Osteoblast (primary cell): Measurements from ENCODE around the gene MYO1F. TPM values are rescaled to one million over a fixed set of nuclear protein-coding genes. Genes with fewer than 3 reads are reported as not detected.

Experiments
- DNase-seq: peaks from one replicate; pipeline ENCODE4 v3.0.0; 2011; ENCODE audit warnings: low spot score, mixed read lengths; ENCODE audit not compliant: insufficient read length; ENCODE audit errors: missing footprints
- H2AFZ ChIP-seq: 2 replicates; pipeline ENCODE4 v1.6.0; 2011; ENCODE audit warnings: mild to moderate bottlenecking, low read length
- H3K27ac ChIP-seq: 2 replicates; pipeline ENCODE4 v1.5.1; 2011; ENCODE audit warnings: mild to moderate bottlenecking, low read depth, low read length, moderate library complexity
- H3K27me3 ChIP-seq: 2 replicates; pipeline ENCODE4 v1.6.0; 2012; ENCODE audit warnings: mild to moderate bottlenecking, control low read depth, inconsistent platforms, low read length, moderate library complexity; ENCODE audit not compliant: insufficient read depth
- H3K36me3 ChIP-seq: 2 replicates; pipeline ENCODE4 v1.5.1; 2011; ENCODE audit warnings: mild to moderate bottlenecking, low read length, control low read depth, moderate library complexity; ENCODE audit not compliant: insufficient read depth
- H3K4me1 ChIP-seq: 2 replicates; pipeline ENCODE4 v1.5.1; 2011; ENCODE audit warnings: mild to moderate bottlenecking, low read length, control low read depth, moderate library complexity; ENCODE audit not compliant: insufficient read depth
- H3K4me2 ChIP-seq: 2 replicates; pipeline ENCODE4 v1.6.0; 2011; ENCODE audit warnings: mild to moderate bottlenecking, low read length; ENCODE audit not compliant: insufficient read depth
- H3K4me3 ChIP-seq: fragments of 200-600 bp; sonication (generic); 3 replicates; pipeline ENCODE4 v1.5.1; 2012; ENCODE audit warnings: mild to moderate bottlenecking, low read length, inconsistent platforms; ENCODE audit not compliant: insufficient read depth
- H3K79me2 ChIP-seq: 2 replicates; pipeline ENCODE4 v1.6.0; 2012; ENCODE audit warnings: mild to moderate bottlenecking, low read length, control low read depth, inconsistent platforms; ENCODE audit not compliant: insufficient read depth
- H3K9me3 ChIP-seq: 2 replicates; pipeline ENCODE4 v1.5.1; 2011; ENCODE audit warnings: low read depth, low read length, control low read depth
- H4K20me1 ChIP-seq: 2 replicates; pipeline ENCODE4 v1.6.0; 2012; ENCODE audit warnings: mild to moderate bottlenecking, low read length, control low read depth; ENCODE audit not compliant: insufficient read depth
- total RNA-seq: library from RNA; depleted of rRNA; stranded (reverse); fragments of >200 nt; gene quantifications from 2 replicates; pipeline ENCODE4 v1.2.3, GENCODE V29; 2012
- TF ChIP-seq, protein P1 (sequence below): IDR thresholded peaks from 2 replicates; pipeline ENCODE4 v1.5.1; 2011; ENCODE audit warnings: mild to moderate bottlenecking, low read depth, low read length, moderate library complexity; ENCODE audit errors: extremely low read depth

The MYO1F gene
- total RNA-seq, 1 donor: 0.72 TPM

GRCh38 chr19:8611391-8611876 lies 34.2 kb upstream of the MYO1F start:
- Histone ChIP-seq H3K36me3 (no peaks in the 10 kb centered on the region), H3K27ac (no peak overlapping the region), H3K9me3 (no peaks in the 10 kb centered on the region), H2AFZ (no peak overlapping the region), H3K4me1 (peaks cover 28% of the 10 kb centered on the region), H3K4me2 (no peak overlapping the region), H3K79me2 (no peaks in the 10 kb centered on the region), H3K4me3 (no peak overlapping the region), H3K27me3 (no peaks in the 10 kb centered on the region), H4K20me1 (peaks cover 5% of the 10 kb centered on the region)
- TF ChIP-seq, protein P1, sequence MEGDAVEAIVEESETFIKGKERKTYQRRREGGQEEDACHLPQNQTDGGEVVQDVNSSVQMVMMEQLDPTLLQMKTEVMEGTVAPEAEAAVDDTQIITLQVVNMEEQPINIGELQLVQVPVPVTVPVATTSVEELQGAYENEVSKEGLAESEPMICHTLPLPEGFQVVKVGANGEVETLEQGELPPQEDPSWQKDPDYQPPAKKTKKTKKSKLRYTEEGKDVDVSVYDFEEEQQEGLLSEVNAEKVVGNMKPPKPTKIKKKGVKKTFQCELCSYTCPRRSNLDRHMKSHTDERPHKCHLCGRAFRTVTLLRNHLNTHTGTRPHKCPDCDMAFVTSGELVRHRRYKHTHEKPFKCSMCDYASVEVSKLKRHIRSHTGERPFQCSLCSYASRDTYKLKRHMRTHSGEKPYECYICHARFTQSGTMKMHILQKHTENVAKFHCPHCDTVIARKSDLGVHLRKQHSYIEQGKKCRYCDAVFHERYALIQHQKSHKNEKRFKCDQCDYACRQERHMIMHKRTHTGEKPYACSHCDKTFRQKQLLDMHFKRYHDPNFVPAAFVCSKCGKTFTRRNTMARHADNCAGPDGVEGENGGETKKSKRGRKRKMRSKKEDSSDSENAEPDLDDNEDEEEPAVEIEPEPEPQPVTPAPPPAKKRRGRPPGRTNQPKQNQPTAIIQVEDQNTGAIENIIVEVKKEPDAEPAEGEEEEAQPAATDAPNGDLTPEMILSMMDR: no peak
- peak; percentile 86 for DNase-seq

DNA sequence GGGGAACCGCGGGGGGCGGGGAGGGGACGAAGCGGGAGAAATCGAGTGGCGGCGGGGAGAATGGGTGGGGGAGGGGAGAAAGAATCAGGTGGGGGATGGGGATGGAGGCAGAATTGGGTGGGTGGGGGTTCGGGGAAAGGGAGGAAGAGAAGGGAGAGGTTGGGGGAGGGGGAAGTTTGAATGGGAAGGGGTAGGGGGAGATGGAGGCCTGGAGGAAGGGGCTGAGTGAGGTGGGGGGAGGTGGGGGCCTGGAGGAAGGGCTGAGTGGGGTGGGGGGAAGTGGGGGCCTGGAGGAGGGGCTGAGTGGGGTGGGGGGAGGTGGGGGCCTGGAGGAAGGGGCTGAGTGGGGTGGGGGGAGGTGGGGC lies 33.7 kb upstream of the MYO1F start:
- Histone ChIP-seq H3K36me3 (no peaks in the 10 kb centered on the region), H3K79me2 (no peaks in the 10 kb centered on the region), H3K4me1 (peaks cover 28% of the 10 kb centered on the region), H2AFZ (no peak overlapping the region), H3K4me2 (no peak overlapping the region), H3K27me3 (no peaks in the 10 kb centered on the region), H3K27ac (no peak overlapping the region), H3K4me3 (peak overlapping the region; percentile 85), H4K20me1 (peaks cover 5% of the 10 kb centered on the region), H3K9me3 (no peaks in the 10 kb centered on the region)
- no peak for DNase-seq
- TF ChIP-seq, protein P1: no peak

- H3K27ac ChIP-seq: peak within 1 kb of the TSS; percentile 35
- H4K20me1 ChIP-seq: peaks cover 5% of the 10 kb centered on the region
- no peaks in the 10 kb centered on the region for H3K36me3 ChIP-seq
- no peaks in the 10 kb centered on the region for H3K79me2 ChIP-seq
- DNase-seq: peak; percentile 89
- H2AFZ ChIP-seq: peak within 1 kb of the TSS; percentile 85
- TF ChIP-seq, protein P1: no peak
- no peaks in the 10 kb centered on the region for H3K9me3 ChIP-seq
- H3K27me3 ChIP-seq: no peaks in the 10 kb centered on the region
- peak within 1 kb of the TSS; percentile 85 for H3K4me3 ChIP-seq
- peaks cover 26% of the 10 kb centered on the region for H3K4me1 ChIP-seq
- peak within 1 kb of the TSS; percentile 90 for H3K4me2 ChIP-seq
Observed at GRCh38 chr19:8610041-8610935, 33.0 kb upstream of the MYO1F start, which contains the start of gene ADAMTS10. Gene ADAMTS10, minus strand, starts transcription at chr19:8610715. Its CDS starts 5,005 bp downstream, at chr19:8605710.
